DMS79 (cell line): ENCODE measurements around the gene ATP7B.

Experiments used
- DNase-seq: peaks from one replicate; lab custom pipeline; 2025; lab: John Stamatoyannopoulos, UW

ATP7B gene

DNA sequence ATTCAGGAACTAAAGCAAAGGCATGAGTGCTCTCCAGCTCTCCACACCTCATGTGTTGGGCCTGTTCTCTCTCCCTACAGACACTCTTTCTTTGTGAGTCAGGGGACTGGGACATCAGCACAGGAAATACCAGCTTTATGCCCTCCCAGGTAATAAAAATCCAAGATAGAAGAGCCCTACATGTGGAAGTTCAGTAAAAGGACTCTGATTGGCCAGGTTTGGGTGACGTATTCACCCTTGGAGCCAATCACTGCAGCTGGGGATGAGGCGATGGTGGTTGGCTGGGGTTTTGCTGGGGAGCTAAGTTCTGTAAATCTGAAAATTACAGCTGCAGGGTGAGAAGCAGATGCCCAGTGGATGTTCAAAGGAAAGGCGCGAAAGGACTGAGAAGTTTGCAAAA, 117.0 kb downstream of the ATP7B start:
- no peak for DNase-seq

DNA sequence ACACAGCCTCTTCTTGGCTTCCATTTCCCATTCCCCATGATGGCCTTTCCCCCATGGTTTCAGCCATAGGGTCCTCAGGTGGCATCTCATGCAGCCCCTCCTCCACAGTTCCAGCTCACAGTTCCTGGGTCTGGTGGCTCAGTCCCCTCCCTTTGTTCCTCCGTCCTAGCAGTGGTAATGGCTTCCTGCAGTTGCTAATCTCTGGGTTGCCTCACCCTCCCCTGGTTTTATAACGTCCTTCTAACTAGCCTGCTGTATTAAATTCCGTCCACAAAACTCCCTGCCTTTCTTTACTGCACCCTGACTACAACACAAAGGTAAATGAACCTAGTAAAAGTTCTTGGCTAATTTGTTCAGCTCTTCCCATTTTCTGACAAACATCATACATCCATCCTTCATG, 118.6 kb downstream of the ATP7B start:
- DNase-seq: no peak

DNA sequence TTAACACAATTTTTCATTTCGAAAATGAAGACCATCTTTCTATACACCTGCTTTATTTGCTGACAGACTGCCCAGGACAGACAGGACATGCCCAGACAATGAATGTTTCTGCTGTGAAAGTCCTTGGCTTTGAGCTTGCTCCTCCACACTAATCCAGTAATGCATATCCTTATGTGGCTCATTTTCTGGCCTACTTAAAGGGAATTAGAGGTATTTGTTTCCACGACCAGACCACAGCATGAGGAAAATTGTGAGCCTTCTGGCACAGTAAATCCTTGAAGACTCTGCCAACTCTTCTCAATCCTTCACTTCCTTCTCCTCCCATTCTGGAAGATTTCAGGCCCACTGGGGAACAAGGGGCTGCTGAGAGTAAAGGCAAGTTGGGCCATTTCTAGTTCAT, 123.8 kb downstream of the ATP7B start:
- peak; percentile 2 for DNase-seq

DNA sequence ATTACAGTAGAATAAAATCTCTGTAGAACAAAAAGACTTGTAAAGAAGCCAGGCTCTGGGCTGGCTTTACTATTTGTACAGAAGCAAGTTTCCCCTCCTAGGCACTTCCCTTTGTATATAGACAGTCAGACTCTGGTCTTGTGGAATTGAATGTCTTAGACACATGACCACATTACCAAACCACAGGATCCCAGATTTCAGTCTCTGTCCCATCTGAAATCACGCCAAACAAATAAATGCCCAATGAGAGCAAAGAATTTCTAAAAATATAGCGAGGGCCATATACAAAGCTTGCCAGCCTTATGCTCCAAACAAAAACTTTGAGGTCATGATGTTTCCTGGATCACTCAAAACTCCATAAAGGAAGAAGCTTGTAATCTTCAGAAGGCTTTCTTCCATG, 125.6 kb downstream of the ATP7B start:
- no peak for DNase-seq

DNA sequence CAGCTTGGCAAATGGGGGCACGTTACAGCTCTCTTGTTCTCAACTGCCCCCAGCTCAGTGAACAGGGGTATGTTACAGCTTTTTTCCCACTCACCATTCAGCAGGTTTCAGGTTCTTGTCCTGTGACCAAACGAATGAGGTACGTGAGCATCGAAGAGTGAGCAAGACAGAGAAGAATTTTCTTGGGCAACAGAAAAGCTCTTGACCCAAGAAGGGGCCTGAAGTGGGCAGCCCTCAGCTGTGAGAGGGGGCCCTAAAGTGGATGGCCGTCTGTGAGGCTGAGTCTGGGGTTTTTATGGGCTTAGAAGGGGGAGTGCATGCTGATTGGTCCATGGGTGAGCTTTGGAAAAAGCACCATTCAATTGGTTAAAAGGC, 128.0 kb downstream of the ATP7B start:
- no peak for DNase-seq
